H54 (cell line): ENCODE data around the gene VPS37C.
A peak's percentile ranks its signal among the peaks of the same experiment; 100 is the strongest.
"Not testable (repeated sequence)": the region's sequence is repeated elsewhere in the genome, so short reads cannot be mapped to it uniquely, and the experiment has no call there.

ENCODE experiments used
- DNase-seq: peaks from one replicate; pipeline ENCODE4 v3.0.0; 2011; ENCODE audit warnings: low spot score, mixed read lengths; ENCODE audit not compliant: insufficient read length
- FAIRE-seq: peaks from 3 replicates; lab custom pipeline; 2011; peaks lifted over from hg19 to GRCh38; lab: Jason Lieb, UNC
- POLR2A ChIP-seq: IDR thresholded peaks from 2 replicates; pipeline ENCODE4 v1.6.1; 2011; ENCODE audit warnings: low read depth, mild to moderate bottlenecking, low read length

Gene VPS37C

GRCh38 chr11:61161190-61162091 lies at the start of gene VPS37C:
VPS37C (minus strand) TSS chr11:61161426; CDS start chr11:61138829, 22,597 bp downstream.
- TF ChIP-seq POLR2A = peak; percentile 75
- FAIRE-seq (no peak), DNase-seq (peak; percentile 89)

- DNase-seq, FAIRE-seq: not testable (repeated sequence)
Measured at GRCh38 chr11:61210629-61211028, 49.4 kb upstream of the VPS37C start.

DNA sequence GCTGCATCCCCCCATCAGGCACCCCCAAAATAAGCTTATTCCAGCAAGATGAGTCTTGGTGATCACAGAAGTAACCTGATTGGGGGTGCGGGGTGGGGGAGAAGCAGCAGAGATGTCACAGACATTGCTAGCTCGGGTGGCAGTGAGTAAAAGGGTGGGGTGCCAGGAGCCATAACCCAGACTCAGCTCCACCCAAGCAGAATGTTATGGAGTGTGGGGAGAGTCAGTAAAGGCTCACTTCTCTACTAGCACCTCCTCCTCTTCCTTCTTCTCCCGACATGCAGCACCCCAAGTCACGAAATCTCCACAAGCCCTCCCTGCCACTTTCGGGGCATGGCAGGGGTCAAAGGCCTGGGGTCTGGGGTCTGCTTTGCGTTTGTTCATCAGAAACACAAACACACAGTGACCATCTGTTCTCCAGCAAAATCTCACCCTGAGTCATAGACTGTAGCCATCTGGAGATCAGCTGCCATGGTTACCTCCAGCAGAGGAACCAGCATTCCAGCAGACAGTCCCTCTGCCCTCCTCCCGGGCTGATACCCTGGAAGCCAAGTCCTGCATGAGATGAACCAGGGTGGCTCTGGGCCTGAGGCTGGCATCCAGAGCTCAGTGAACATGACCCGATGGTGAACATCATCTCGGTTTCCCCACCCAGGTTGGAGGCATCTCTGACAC lies 46.5 kb upstream of the VPS37C start:
- FAIRE-seq, DNase-seq: not testable (repeated sequence)

DNA sequence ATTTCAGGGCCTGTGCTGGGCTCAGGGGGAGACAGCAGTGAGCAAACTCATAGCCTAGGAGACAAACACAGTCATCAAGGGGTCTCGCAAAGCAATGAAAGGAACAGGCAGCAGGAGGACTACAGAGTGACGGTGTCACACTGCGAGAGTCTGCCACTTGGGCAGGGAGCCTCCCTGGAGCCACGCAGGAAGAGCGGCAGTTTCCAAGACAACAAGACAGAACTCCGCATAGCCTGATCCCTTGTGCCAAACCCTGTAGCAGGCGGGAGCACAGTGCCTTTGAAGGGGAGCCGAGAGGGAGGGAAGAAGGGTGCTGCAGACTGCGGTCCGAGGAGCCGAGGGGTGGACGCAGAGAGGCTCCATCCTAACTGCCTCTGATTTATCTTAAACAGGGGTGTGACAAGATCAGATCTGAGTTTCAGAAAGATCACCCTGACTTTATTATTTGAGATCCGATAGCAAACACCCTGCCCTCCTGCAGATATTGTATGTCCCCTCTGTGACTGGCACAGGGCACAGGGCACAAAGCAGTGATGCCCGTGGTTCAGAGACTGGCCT lies 43.4 kb upstream of the VPS37C start:
- not testable (repeated sequence) for DNase-seq, FAIRE-seq

DNA sequence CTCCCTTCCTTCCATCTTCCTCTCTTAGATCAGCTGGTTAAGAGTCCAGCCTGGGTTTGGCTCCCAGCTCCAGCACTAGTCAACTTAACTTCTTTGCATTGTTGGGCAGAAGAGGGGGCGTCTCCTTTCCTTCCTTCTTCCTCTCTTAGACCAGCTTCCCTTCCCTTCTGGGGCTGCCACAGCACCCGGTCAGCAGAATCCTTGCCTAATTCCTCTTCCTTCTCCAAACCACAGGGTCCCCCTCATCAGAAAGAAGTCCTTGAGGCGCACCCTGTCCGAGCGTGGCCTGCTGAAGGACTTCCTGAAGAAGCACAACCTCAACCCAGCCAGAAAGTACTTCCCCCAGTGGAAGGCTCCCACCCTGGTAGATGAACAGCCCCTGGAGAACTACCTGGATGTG lies 42.6 kb upstream of the VPS37C start:
- DNase-seq, FAIRE-seq: not testable (repeated sequence)

DNA sequence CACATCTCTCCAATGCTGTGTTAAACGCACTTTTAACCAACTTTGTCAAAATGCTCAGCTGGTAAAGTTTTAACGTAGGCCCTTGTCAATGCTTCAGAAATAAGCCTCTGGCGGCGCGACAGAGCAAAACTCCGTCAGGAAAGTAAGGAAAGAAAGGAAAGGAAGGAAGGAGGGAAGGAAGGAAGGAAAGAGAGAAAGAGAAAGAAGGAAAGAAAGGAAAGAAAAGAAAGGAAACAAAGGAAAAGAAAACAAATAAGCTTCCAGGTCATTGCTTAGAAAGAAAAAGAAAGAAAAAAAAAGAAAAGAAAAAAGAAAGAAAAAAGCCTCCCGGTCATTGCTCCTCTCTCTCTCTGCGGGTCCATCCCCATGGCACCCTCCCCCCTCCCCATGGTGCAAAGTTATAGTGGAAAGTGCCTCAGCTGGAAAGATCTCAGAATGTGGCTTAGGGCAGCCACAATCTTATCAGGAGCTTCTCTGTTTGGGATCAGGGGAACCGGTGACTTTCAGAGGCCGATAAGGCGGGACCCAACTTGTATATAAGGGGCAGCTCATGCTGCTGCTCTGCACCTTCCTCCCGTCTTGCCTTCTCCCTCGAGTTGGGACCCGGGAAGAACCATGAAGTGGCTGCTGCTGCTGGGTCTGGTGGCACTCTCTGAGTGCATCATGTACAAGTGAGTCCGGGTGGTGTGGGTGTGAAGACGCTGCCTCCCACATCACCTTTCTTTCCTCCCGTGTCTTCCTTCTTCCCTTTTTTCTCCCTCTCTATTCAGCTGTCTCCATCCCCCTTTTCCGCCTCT lies 41.9 kb upstream of the VPS37C start, which contains the start of gene PGA3:
Gene PGA3, plus strand, starts transcription at position 566 of the 797 bp plus-strand sequence. Its CDS starts 50 bp downstream, at position 616.
- not testable (repeated sequence) for DNase-seq, FAIRE-seq

DNA sequence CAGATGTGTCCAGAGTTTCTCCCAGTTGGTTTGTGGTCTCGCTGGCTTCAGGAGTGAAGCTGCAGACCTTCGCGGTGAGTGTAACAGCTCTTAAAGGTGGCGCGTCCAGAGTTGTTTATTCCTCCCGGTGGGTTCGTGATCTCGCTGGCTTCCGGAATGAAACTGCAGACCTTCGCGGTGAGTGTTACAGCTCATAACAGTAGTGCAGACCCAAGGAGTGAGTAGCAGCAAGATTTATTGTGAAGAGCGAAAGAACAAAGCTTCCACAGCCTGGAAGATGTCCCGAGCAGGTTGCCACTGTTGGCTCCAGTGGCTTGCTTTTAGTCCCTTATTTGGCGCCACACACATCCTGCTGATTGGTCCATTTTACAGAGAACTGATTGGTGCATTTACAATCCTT lies 40.2 kb upstream of the VPS37C start:
- FAIRE-seq (no peak), DNase-seq (no peak)
- no peak for TF ChIP-seq POLR2A

DNA sequence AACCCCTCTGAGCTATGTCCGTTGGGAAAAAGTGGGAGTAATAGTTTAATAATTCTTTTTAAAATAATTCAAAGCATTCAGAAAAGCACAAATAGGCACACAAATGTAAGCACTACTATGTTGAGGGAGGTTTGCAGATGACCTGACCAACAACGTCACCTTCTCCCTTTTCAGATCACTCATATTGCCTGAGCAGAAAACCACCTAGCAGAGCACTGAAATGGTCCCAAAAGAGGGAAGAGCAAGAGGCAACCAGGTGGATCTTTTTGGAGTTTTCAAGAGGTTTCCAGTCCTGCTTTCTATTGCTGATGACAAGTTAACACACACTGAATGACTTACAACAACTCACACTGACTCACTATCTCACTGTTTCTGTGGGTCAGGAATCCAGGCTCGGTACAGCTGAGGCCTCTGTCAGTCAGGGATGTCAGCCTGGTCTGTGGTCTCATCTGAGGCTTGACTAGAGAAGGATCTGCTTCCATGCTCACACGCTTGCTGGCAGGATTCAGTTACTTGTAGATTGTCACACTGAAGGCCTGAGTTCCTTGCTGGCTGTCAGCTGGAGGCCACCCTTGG lies 37.8 kb upstream of the VPS37C start:
- no peak for DNase-seq
- FAIRE-seq = no peak
- TF ChIP-seq POLR2A = no peak

DNA sequence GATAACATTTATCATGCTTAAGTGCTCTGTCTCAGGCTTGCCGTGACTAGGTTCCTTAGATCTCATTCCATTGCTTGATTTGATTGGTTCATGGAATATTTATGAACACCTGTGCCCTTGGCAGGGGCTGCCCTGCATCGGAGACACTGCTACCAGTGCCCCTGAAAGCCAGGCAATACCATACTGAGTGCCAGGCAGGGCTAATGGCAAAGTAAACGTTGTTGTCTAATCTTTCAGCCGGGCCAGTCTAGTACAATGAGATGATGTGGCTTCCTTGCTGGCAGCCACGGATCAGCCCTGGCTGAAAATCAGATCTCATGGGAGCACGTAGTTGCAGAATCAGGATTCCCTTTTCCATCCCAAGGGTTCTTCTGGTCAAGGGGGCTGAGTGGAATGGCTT lies 37.1 kb upstream of the VPS37C start:
- no peak for TF ChIP-seq POLR2A

DNA sequence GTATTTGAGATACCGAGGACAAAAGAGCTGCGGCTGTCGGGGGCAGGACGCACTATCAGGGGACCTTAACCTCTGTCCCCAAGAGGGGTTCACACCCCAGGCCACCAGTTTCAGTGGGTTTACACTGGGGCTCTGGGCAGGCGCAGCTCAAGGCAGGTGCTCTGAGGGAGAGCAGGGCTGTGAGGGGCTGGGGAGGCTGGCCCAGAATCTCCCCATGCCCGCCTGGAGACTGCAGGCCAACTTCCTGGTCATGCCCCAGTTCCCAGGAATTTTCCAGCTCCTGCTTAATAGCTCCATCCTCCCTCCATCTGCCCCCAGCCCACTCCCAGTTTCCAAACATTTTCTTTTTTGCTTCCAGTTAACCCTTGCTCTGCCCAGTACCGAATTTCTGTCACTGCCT lies 34.5 kb upstream of the VPS37C start:
- DNase-seq (no peak), FAIRE-seq (no peak)
- no peak for TF ChIP-seq POLR2A

More for the DNA sequence above, 37.1 kb upstream of the VPS37C start:
- no peak for FAIRE-seq
- DNase-seq = no peak

GRCh38 chr11:61194981-61195695 lies 33.9 kb upstream of the VPS37C start:
- DNase-seq (no peak), FAIRE-seq (no peak)
- no peak for TF ChIP-seq POLR2A

DNA sequence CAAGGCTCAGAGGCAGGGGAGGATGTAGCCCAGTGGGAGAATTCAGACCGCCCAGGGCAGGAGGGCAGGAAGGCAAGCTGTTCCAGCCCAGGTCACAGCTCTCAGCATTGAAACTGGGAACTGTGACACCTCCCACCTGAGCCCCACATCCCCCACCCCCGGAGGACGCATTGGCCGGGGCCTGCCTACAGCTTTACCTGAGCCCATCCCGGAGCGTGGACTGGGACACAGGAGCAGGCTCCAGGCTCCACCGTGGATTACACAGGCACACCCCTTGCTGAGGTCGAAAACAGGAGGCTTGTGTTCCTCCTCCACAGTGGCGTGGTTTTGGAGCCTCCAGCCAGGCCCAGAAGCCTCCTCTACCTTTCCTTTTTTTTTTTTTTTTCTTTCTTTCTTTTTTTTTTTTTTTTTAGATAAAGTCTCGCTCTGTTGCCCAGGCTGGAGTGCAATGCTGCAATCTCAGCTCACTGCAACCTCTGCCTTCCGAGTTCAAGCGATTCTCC lies 33.0 kb upstream of the VPS37C start:
- no peak for TF ChIP-seq POLR2A
- FAIRE-seq = no peak

GRCh38 chr11:61193596-61193995 lies 32.4 kb upstream of the VPS37C start:
- no peak for DNase-seq
- TF ChIP-seq POLR2A = no peak
- FAIRE-seq = no peak

More for the DNA sequence above, 33.0 kb upstream of the VPS37C start:
- no peak for DNase-seq
